ENCODE measurements around the gene TTC34. TPM values are rescaled to one million over a fixed set of nuclear protein-coding genes. Genes with fewer than 3 reads are reported as not detected.

The TTC34 gene
- total and polyA plus RNA-seq, 2 of the 4 experiments (the other 2 are of a cell fraction) = under 0.01 to 0.09 TPM

DNA sequence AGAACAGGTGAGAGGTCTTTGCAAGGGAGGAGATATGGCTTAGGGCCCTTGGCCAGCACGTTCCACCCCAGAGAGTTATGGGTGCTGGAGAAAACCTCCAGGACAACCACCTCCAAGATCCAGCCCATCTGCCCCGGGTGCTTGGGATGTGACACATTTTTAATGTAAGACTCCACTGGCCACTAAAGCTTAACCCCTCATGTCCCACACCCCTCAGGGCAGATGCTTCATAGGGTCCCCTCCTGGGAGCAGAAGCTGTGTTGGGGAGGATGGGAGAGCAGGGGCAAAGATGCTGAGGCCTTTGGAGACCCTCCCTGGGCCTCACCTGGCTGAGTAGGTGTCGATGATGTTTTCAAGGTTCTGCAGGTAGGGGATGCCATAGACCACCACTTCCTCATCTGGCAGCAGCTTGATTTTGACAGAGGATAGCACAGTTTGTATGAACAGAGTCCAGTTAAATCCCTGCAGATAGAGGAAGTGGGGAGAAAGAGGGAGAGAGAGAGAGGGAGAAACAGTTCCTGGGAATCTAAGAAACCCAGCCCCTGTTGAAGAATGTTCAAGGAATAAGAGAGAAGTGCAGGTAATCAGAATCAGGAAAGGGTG lies 203.1 kb downstream of the TTC34 start:
- Histone ChIP-seq H3K18ac (ENCODE audit: low read depth, low read length) (no peak overlapping the region), H3K79me1 (ENCODE audit: low read depth in 1 of 2, low read length in 2 of 2) (no peaks in the 10 kb centered on the region), H2BK5ac (ENCODE audit: low read depth, low read length, poor library complexity, severe bottlenecking) (no peak overlapping the region), H3K4me3 (ENCODE audit: insufficient read depth, low read depth, low read length) (no peak overlapping the region), H2AK9ac (replicated peaks; ENCODE audit: low read depth, low read length, poor library complexity) (no peak overlapping the region), H3K14ac (replicated peaks; ENCODE audit: low read depth, low read length) (no peak overlapping the region), H3K23ac (ENCODE audit: low read depth, low read length) (no peak overlapping the region), H3K36me3 (ENCODE audit: control insufficient read depth, insufficient read depth, low read length) (no peaks in the 10 kb centered on the region), H4K20me1 (ENCODE audit: insufficient read depth, low read length) (no peaks in the 10 kb centered on the region), H2BK20ac (ENCODE audit: low read depth, low read length) (no peak overlapping the region), H3K9ac (ENCODE audit: low read depth, low read length) (no peak overlapping the region), H4K5ac (ENCODE audit: low read depth, low read length) (no peak overlapping the region), H3K4me2 (ENCODE audit: low read depth, low read length) (no peak overlapping the region), H3K9me1 (ENCODE audit: insufficient read depth, low read length) (no peaks in the 10 kb centered on the region), H3K9me3 (ENCODE audit: control insufficient read depth, insufficient read depth, low read length) (0 out of 2 replicates have a peak, but pooled peaks cover 2% of the 10 kb centered on the region), H3K4me1 (ENCODE audit: control insufficient read depth, insufficient read depth, low read length) (no peaks in the 10 kb centered on the region; the same call in 1 of the 2 replicates), H4K8ac (ENCODE audit: low read depth in 2 of 2, low read length in 2 of 2) (no peak overlapping the region), H3K56ac (ENCODE audit: extremely low read depth, insufficient read depth, low read length) (no peak overlapping the region), H4K91ac (ENCODE audit: insufficient read depth, low read depth, low read length) (no peak overlapping the region), H2AFZ (replicated peaks; ENCODE audit: low read length, poor library complexity) (no peak overlapping the region), H2AK5ac (ENCODE audit: low read depth, low read length) (no peak overlapping the region), H3K27me3 (ENCODE audit: control insufficient read depth, insufficient read depth, low read length) (no peaks in the 10 kb centered on the region; the same call in 1 of the 2 replicates), H2BK120ac (ENCODE audit: low read depth, low read length) (no peak overlapping the region), H2BK15ac (ENCODE audit: low read depth, low read length) (no peak overlapping the region), H3K27ac (ENCODE audit: insufficient read depth, low read length) (no peak overlapping the region), H3K4ac (ENCODE audit: low read depth, low read length) (no peak overlapping the region)
- ATAC-seq (ENCODE audit: low read depth) (no peak), DNase-seq (no peak)
- intact Hi-C loops (cut with micrococcal nuclease) = no loop called here
- dilution Hi-C loops (cut with HindIII; ENCODE audit: low sequenced_read_pairs, unreplicated experiment) = no loop called here
- ChIA-PET POLR2A (ENCODE audit: unreplicated experiment) (no interaction called here), CTCF (no interaction called here)
- BruUV-seq (replicated peaks) = no TSS peak
- TF ChIP-seq RCOR1 (IDR thresholded peaks at IDR 0.05; ENCODE audit: insufficient replicate concordance, low read length) (no peak), MAZ (IDR thresholded peaks at IDR 0.05; ENCODE audit: borderline replicate concordance, low read depth, low read length) (no peak), MXI1 (IDR thresholded peaks at IDR 0.05; ENCODE audit: borderline replicate concordance, low read depth, low read length) (no peak), CEBPB (IDR thresholded peaks at IDR 0.05; ENCODE audit: low read depth, low read length) (no peak), MAFK (IDR thresholded peaks at IDR 0.05; ENCODE audit: low read depth, low read length) (no peak), RFX5 (IDR thresholded peaks at IDR 0.05; ENCODE audit: low read depth, low read length) (no peak), BHLHE40 (IDR thresholded peaks at IDR 0.05; ENCODE audit: low read depth, low read length) (no peak), SMC3 (IDR thresholded peaks at IDR 0.05; ENCODE audit: low read depth, low read length) (no peak), NFE2L2 (IDR thresholded peaks at IDR 0.05; ENCODE audit: low read depth, low read length) (no peak), POLR2A (IDR thresholded peaks at IDR 0.05; ENCODE audit: low read depth, low read length) (no peak), CHD1 (IDR thresholded peaks at IDR 0.05; ENCODE audit: low read depth, low read length) (no peak), RAD21 (IDR thresholded peaks at IDR 0.05; ENCODE audit: low read length) (no peak), FOS (IDR thresholded peaks at IDR 0.05; ENCODE audit: low read depth, low read length) (no peak)
- TF ChIP-seq, protein P1, sequence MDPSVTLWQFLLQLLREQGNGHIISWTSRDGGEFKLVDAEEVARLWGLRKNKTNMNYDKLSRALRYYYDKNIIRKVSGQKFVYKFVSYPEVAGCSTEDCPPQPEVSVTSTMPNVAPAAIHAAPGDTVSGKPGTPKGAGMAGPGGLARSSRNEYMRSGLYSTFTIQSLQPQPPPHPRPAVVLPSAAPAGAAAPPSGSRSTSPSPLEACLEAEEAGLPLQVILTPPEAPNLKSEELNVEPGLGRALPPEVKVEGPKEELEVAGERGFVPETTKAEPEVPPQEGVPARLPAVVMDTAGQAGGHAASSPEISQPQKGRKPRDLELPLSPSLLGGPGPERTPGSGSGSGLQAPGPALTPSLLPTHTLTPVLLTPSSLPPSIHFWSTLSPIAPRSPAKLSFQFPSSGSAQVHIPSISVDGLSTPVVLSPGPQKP (IDR thresholded peaks at IDR 0.05; ENCODE audit: borderline replicate concordance, low read depth, low read length) = no peak
- TF ChIP-seq, protein P2, sequence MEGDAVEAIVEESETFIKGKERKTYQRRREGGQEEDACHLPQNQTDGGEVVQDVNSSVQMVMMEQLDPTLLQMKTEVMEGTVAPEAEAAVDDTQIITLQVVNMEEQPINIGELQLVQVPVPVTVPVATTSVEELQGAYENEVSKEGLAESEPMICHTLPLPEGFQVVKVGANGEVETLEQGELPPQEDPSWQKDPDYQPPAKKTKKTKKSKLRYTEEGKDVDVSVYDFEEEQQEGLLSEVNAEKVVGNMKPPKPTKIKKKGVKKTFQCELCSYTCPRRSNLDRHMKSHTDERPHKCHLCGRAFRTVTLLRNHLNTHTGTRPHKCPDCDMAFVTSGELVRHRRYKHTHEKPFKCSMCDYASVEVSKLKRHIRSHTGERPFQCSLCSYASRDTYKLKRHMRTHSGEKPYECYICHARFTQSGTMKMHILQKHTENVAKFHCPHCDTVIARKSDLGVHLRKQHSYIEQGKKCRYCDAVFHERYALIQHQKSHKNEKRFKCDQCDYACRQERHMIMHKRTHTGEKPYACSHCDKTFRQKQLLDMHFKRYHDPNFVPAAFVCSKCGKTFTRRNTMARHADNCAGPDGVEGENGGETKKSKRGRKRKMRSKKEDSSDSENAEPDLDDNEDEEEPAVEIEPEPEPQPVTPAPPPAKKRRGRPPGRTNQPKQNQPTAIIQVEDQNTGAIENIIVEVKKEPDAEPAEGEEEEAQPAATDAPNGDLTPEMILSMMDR (conservative IDR thresholded peaks at IDR 0.05; ENCODE audit: low read depth, low read length) = no peak
- TF ChIP-seq, protein P3, sequence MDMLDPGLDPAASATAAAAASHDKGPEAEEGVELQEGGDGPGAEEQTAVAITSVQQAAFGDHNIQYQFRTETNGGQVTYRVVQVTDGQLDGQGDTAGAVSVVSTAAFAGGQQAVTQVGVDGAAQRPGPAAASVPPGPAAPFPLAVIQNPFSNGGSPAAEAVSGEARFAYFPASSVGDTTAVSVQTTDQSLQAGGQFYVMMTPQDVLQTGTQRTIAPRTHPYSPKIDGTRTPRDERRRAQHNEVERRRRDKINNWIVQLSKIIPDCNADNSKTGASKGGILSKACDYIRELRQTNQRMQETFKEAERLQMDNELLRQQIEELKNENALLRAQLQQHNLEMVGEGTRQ (IDR thresholded peaks at IDR 0.05; ENCODE audit: low read depth, low read length) = no peak
- WGBS, 2 experiments (ENCODE audit: extremely low coverage in 2 of 2, insufficient read length in 1 of 2) = no CpG with 5 or more reads among the region's 3 CpGs
- in situ Hi-C loops (cut with MboI; ENCODE audit: low sequenced_read_pairs) = no loop called here
